Measurements from ENCODE around the gene PRSS53. TPM values are rescaled to one million over a fixed set of nuclear protein-coding genes. Genes with fewer than 3 reads are reported as not detected.
"Not testable (repeated sequence)": the region's sequence is repeated elsewhere in the genome, so short reads cannot be mapped to it uniquely, and the experiment has no call there.

Gene PRSS53
- polyA plus RNA-seq, 3 donors: 0.17 to 5.1 TPM; not detected in 1

GRCh38 chr16:31106509-31107464 is 18.0 kb upstream of the PRSS53 start:
- 96% methylated on average over 19 of the region's 28 CpGs for WGBS (ENCODE audit: insufficient coverage)
- no peak overlapping the region for H3K4me2 ChIP-seq (replicated peaks; ENCODE audit: extremely low read depth, low read length, poor library complexity, severe bottlenecking)
- Mint-ChIP-seq H3K27me3 (ENCODE audit: low read depth in 3 of 3) (peaks cover 0 to 2% (median 0%) of the 10 kb centered on the region in 3 donors), H3K4me3 (no peak overlapping the region), H3K4me1 (peaks cover 29% of the 10 kb centered on the region), H3K9me3 (no peaks in the 10 kb centered on the region), H3K27ac (peak overlapping the region in 2 of 7 donors; percentile 77 to 90), H3K36me3 (peaks cover 25% of the 10 kb centered on the region in 2 donors)
- no peaks in the 10 kb centered on the region for H3K9me3 ChIP-seq (replicated peaks in 1 of 2; ENCODE audit: control insufficient read depth in 1 of 2, insufficient read depth in 1 of 2, low read length in 2 of 2)
- DNase-seq: no peak
- H3K27me3 ChIP-seq (ENCODE audit: control insufficient read depth in 2 of 2, insufficient read depth in 2 of 2, low read length in 2 of 2): no peaks in the 10 kb centered on the region
- peaks cover 25 to 26% of the 10 kb centered on the region in 2 donors for H3K36me3 ChIP-seq (replicated peaks in 1 of 2; ENCODE audit: control insufficient read depth in 1 of 2, insufficient read depth in 2 of 2, low read length in 2 of 2)
- intact Hi-C loops (cut with micrococcal nuclease): loop anchor here in 1 of 2 donors (2.0 kb wide), 1 partner anchor 36 kb away; no protein-coding TSS in a partner anchor
- no peak overlapping the region for H3K4me3 ChIP-seq (replicated peaks in 1 of 3; ENCODE audit: low read depth in 2 of 3, low read length in 3 of 3)
- peaks cover 37% of the 10 kb centered on the region for H3K79me2 ChIP-seq (ENCODE audit: insufficient read depth, low read length)
- TF ChIP-seq, protein P1, sequence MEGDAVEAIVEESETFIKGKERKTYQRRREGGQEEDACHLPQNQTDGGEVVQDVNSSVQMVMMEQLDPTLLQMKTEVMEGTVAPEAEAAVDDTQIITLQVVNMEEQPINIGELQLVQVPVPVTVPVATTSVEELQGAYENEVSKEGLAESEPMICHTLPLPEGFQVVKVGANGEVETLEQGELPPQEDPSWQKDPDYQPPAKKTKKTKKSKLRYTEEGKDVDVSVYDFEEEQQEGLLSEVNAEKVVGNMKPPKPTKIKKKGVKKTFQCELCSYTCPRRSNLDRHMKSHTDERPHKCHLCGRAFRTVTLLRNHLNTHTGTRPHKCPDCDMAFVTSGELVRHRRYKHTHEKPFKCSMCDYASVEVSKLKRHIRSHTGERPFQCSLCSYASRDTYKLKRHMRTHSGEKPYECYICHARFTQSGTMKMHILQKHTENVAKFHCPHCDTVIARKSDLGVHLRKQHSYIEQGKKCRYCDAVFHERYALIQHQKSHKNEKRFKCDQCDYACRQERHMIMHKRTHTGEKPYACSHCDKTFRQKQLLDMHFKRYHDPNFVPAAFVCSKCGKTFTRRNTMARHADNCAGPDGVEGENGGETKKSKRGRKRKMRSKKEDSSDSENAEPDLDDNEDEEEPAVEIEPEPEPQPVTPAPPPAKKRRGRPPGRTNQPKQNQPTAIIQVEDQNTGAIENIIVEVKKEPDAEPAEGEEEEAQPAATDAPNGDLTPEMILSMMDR (IDR thresholded peaks at IDR 0.05): no peak
- peaks cover 30 to 43% of the 10 kb centered on the region in 2 donors for H3K4me1 ChIP-seq (ENCODE audit: control insufficient read depth in 1 of 2, insufficient read depth in 2 of 2, low read length in 2 of 2)
- no peak overlapping the region for H2AFZ ChIP-seq (ENCODE audit: insufficient read depth, low read depth, low read length, poor library complexity, severe bottlenecking)
- H3K9ac ChIP-seq (ENCODE audit: insufficient read depth, low read length, poor library complexity, severe bottlenecking): no peak overlapping the region
- H3K27ac ChIP-seq (ENCODE audit: low read depth in 1 of 2, low read length in 2 of 2): no peak overlapping the region
- peaks cover 8% of the 10 kb centered on the region for H4K20me1 ChIP-seq (ENCODE audit: insufficient read depth, low read length)

- DNase-seq: peak; percentile 78 to 87 (median 82)
- H3K9ac ChIP-seq (ENCODE audit: insufficient read depth, low read length, poor library complexity, severe bottlenecking): peak overlapping the region; percentile 32
- H3K9me3 Mint-ChIP-seq: no peaks in the 10 kb centered on the region
- peak overlapping the region; percentile 85 for H2AFZ ChIP-seq (ENCODE audit: insufficient read depth, low read depth, low read length, poor library complexity, severe bottlenecking)
- peaks cover 22% of the 10 kb centered on the region for H3K4me1 Mint-ChIP-seq
- H3K36me3 Mint-ChIP-seq: peaks cover 14% of the 10 kb centered on the region in 2 donors
- peaks cover 8% of the 10 kb centered on the region for H4K20me1 ChIP-seq (ENCODE audit: insufficient read depth, low read length)
- intact Hi-C loops (cut with micrococcal nuclease): loop anchor here in 1 of 2 donors (2.0 kb wide), 1 partner anchor 37 kb away; no protein-coding TSS in a partner anchor
- H3K9me3 ChIP-seq (replicated peaks in 1 of 2; ENCODE audit: control insufficient read depth in 1 of 2, insufficient read depth in 1 of 2, low read length in 2 of 2): no peaks in the 10 kb centered on the region
- peak overlapping the region in 2 of 3 experiments; percentile 18 to 57 for H3K4me3 ChIP-seq (replicated peaks in 1 of 3; ENCODE audit: low read depth in 2 of 3, low read length in 3 of 3)
- peaks cover 26 to 37% of the 10 kb centered on the region in 2 donors for H3K4me1 ChIP-seq (ENCODE audit: control insufficient read depth in 1 of 2, insufficient read depth in 2 of 2, low read length in 2 of 2)
- peaks cover 0 to 2% (median 2%) of the 10 kb centered on the region in 3 donors for H3K27me3 Mint-ChIP-seq (ENCODE audit: low read depth in 3 of 3)
- H3K4me3 Mint-ChIP-seq: peak overlapping the region; percentile 56 to 73
- H3K36me3 ChIP-seq (replicated peaks in 1 of 2; ENCODE audit: control insufficient read depth in 1 of 2, insufficient read depth in 2 of 2, low read length in 2 of 2): peaks cover 14 to 16% of the 10 kb centered on the region in 2 donors
- TF ChIP-seq, protein P1 (IDR thresholded peaks at IDR 0.05): peak; percentile 81
- H3K27ac Mint-ChIP-seq: peak overlapping the region in 6 of 7 donors; percentile 75 to 87 (median 84)
- WGBS (ENCODE audit: insufficient coverage): under 1% methylated on average over 25 of the region's 33 CpGs
- H3K27ac ChIP-seq (ENCODE audit: low read depth in 1 of 2, low read length in 2 of 2): no peak overlapping the region
- H3K4me2 ChIP-seq (replicated peaks; ENCODE audit: extremely low read depth, low read length, poor library complexity, severe bottlenecking): peak overlapping the region; percentile 69
- H3K79me2 ChIP-seq (ENCODE audit: insufficient read depth, low read length): peaks cover 26% of the 10 kb centered on the region
- no peaks in the 10 kb centered on the region for H3K27me3 ChIP-seq (ENCODE audit: control insufficient read depth in 2 of 2, insufficient read depth in 2 of 2, low read length in 2 of 2)
Measured at GRCh38 chr16:31105677-31106213, 17.0 kb upstream of the PRSS53 start.

- H3K9me3 ChIP-seq (replicated peaks in 1 of 2; ENCODE audit: control insufficient read depth in 1 of 2, insufficient read depth in 1 of 2, low read length in 2 of 2); H3K4me2 ChIP-seq (replicated peaks; ENCODE audit: extremely low read depth, low read length, poor library complexity, severe bottlenecking); H3K4me3 ChIP-seq (replicated peaks in 1 of 3; ENCODE audit: low read depth in 2 of 3, low read length in 3 of 3); H3K4me1 ChIP-seq (ENCODE audit: control insufficient read depth in 1 of 2, insufficient read depth in 2 of 2, low read length in 2 of 2); DNase-seq; H3K27me3 ChIP-seq (ENCODE audit: control insufficient read depth in 2 of 2, insufficient read depth in 2 of 2, low read length in 2 of 2); H3K36me3 ChIP-seq (replicated peaks in 1 of 2; ENCODE audit: control insufficient read depth in 1 of 2, insufficient read depth in 2 of 2, low read length in 2 of 2); H3K36me3 Mint-ChIP-seq; H3K27ac ChIP-seq (ENCODE audit: low read depth in 1 of 2, low read length in 2 of 2); H3K79me2 ChIP-seq (ENCODE audit: insufficient read depth, low read length); H2AFZ ChIP-seq (ENCODE audit: insufficient read depth, low read depth, low read length, poor library complexity, severe bottlenecking); H4K20me1 ChIP-seq (ENCODE audit: insufficient read depth, low read length); intact Hi-C loops (cut with micrococcal nuclease); H3K4me1 Mint-ChIP-seq; H3K9ac ChIP-seq (ENCODE audit: insufficient read depth, low read length, poor library complexity, severe bottlenecking); H3K4me3 Mint-ChIP-seq; H3K27me3 Mint-ChIP-seq (ENCODE audit: low read depth in 3 of 3); H3K9me3 Mint-ChIP-seq; H3K27ac Mint-ChIP-seq: not testable (repeated sequence)
- 99% methylated on average over 8 of the region's 13 CpGs for WGBS (ENCODE audit: insufficient coverage)
Measured at GRCh38 chr16:31100876-31101641, 12.3 kb upstream of the PRSS53 start.

Measured in CD14-positive monocyte (primary cell).